GM21723 (cell line): ENCODE measurements around the gene CDH5.

Experiments used
- ATAC-seq: cut with Tn5 transposase; IDR thresholded peaks from one replicate; pipeline ENCODE4 v1.9.1; 2021; ENCODE audit warnings: mild to moderate bottlenecking, moderate library complexity; ENCODE audit not compliant: unreplicated experiment

The CDH5 gene

GRCh38 chr16:66414891-66415290 is 48.4 kb downstream of the CDH5 start:
- no peak for ATAC-seq

- ATAC-seq = no peak
These were observed 49.6 kb downstream of the CDH5 start for GRCh38 chr16:66416136-66416535.

- ATAC-seq = no peak
These were observed 50.6 kb downstream of the CDH5 start for GRCh38 chr16:66416939-66417700.

- no peak for ATAC-seq
These were observed 51.9 kb downstream of the CDH5 start for GRCh38 chr16:66418165-66418962.

GRCh38 chr16:66419527-66419926 is 53.0 kb downstream of the CDH5 start:
- ATAC-seq = no peak

- no peak for ATAC-seq
These were observed 53.9 kb downstream of the CDH5 start for GRCh38 chr16:66420396-66420795.

GRCh38 chr16:66421891-66422290 is 55.4 kb downstream of the CDH5 start:
- ATAC-seq = no peak

GRCh38 chr16:66422366-66422765 is 55.9 kb downstream of the CDH5 start:
- no peak for ATAC-seq

GRCh38 chr16:66423177-66423576 is 56.7 kb downstream of the CDH5 start:
- ATAC-seq = no peak

GRCh38 chr16:66425651-66426050 is 59.2 kb downstream of the CDH5 start:
- ATAC-seq = no peak

GRCh38 chr16:66426112-66427035 is 59.9 kb downstream of the CDH5 start:
- no peak for ATAC-seq

- no peak for ATAC-seq
These were observed 60.8 kb downstream of the CDH5 start, which contains the start of gene BEAN1 for GRCh38 chr16:66427036-66427860. Gene BEAN1 (plus strand): TSS chr16:66427295. CDS start chr16:66437677, 10,382 bp downstream.

- no peak for ATAC-seq
These were observed 61.6 kb downstream of the CDH5 start for GRCh38 chr16:66427871-66428681.

GRCh38 chr16:66428682-66429251 is 62.3 kb downstream of the CDH5 start:
- no peak for ATAC-seq

- ATAC-seq = no peak
These were observed 62.9 kb downstream of the CDH5 start for GRCh38 chr16:66429290-66429962.

- no peak for ATAC-seq
These were observed 63.7 kb downstream of the CDH5 start for GRCh38 chr16:66430214-66430613.

- no peak for ATAC-seq
These were observed 65.3 kb downstream of the CDH5 start for GRCh38 chr16:66431760-66432159.

GRCh38 chr16:66432429-66432828 is 65.9 kb downstream of the CDH5 start:
- no peak for ATAC-seq
